K562 (cell line): Measurements from ENCODE around the gene RNF207. TPM values are rescaled to one million over a fixed set of nuclear protein-coding genes. Genes with fewer than 3 reads are reported as not detected.

Source experiments
- ATAC-seq: fragments of 200-7000 bp; cut with Tn5 transposase; 3 replicates; pipeline ENCODE4 v1.9.1; 2020; ENCODE audit warnings: moderate library complexity
- BruUV-seq: library from RNA; stranded (reverse); fragments of 400-500 nt; replicated peaks from 2 replicates; lab custom pipeline; 2021; lab: Mats Ljungman, UMichigan
- CTCF ChIA-PET: fragments of 300-600 bp; formaldehyde crosslinking; extraction: SDS; loops from one replicate; lab custom pipeline; 2021; ENCODE audit warnings: low intra/inter-chr PET ratio; lab: Yijun Ruan, JAX
- POLR2A ChIA-PET: fragments of 300-600, 350-650 bp; sonication (Branson Sonifier 250); formaldehyde crosslinking; extraction: SDS; loops from one replicate; lab custom pipeline; 2021; ENCODE audit warnings: antibody characterized with exemption, inconsistent platforms; lab: Yijun Ruan, JAX
- DNase-seq, 4 experiments: peaks; one replicate each; pipeline versions ENCODE4 v3.0.0 to v3.0.0-alpha.2; 2011 to 2018; ENCODE audit warnings: low spot score in 3 of 4, mixed read lengths in 3 of 4; ENCODE audit errors: extremely low read depth in 1 of 4
- FAIRE-seq: peaks from 2 replicates; lab custom pipeline; 2011; peaks lifted over from hg19 to GRCh38; lab: Jason Lieb, UNC
- H2AFZ ChIP-seq: 2 replicates; pipeline ENCODE4 v1.6.0; 2011; ENCODE audit warnings: low read depth, low read length, control low read depth, inconsistent platforms
- H3K27ac ChIP-seq: fragments of 200-600 bp; 3 replicates; pipeline ENCODE4 v1.8.0; 2011; ENCODE audit warnings: low read depth, mild to moderate bottlenecking, control low read depth, inconsistent platforms, low read length, moderate library complexity, mixed read lengths; ENCODE audit errors: extremely low read depth
- H3K27me3 ChIP-seq, 2 experiments: fragments of 300-600 bp in 1 of 2; 2 replicates in 1 of 2; 3 replicates in 1 of 2; pipeline versions ENCODE4 v1.6.0 to v1.8.0; 2011; ENCODE audit warnings: inconsistent platforms in 2 of 2, low read length in 2 of 2, mild to moderate bottlenecking in 1 of 2, mixed read lengths in 1 of 2, moderate library complexity in 1 of 2; ENCODE audit not compliant: control insufficient read depth in 2 of 2, insufficient read depth in 2 of 2
- H3K36me3 ChIP-seq: fragments of 300-600 bp; 3 replicates; pipeline ENCODE4 v1.8.0; 2011; ENCODE audit warnings: mild to moderate bottlenecking, low read length, inconsistent platforms; ENCODE audit not compliant: control insufficient read depth, insufficient read depth
- H3K4me1 ChIP-seq, 2 experiments: fragments of 200-600 bp in 1 of 2; replicated peaks in 1 of 2; 2 replicates in 1 of 2; 3 replicates in 1 of 2; pipeline versions ENCODE4 v1.5.1 to v1.8.0; 2011; ENCODE audit warnings: inconsistent platforms in 2 of 2, low read length in 2 of 2, mild to moderate bottlenecking in 1 of 2, mixed read lengths in 1 of 2, moderate library complexity in 1 of 2; ENCODE audit not compliant: control insufficient read depth in 2 of 2, insufficient read depth in 2 of 2
- H3K4me2 ChIP-seq: 2 replicates; pipeline ENCODE4 v1.6.1; 2011; ENCODE audit warnings: low read length, control low read depth, inconsistent platforms, mixed read lengths; ENCODE audit not compliant: insufficient read depth
- H3K4me3 ChIP-seq: fragments of 200-600 bp; sonication (generic), shearing (Covaris generic); 2 replicates; pipeline ENCODE4 v1.5.1; 2016; ENCODE audit warnings: control low read depth, inconsistent platforms
- H3K79me2 ChIP-seq: fragments of 200-600 bp; 3 replicates; pipeline ENCODE4 v1.8.0; 2011; ENCODE audit warnings: low read length, inconsistent platforms; ENCODE audit not compliant: control insufficient read depth, insufficient read depth
- H3K9ac ChIP-seq, 2 experiments: 2 replicates each; pipeline versions ENCODE4 v1.6.0 to v1.6.1; 2011; ENCODE audit warnings: low read depth in 2 of 2, low read length in 2 of 2, control low read depth in 1 of 2, inconsistent platforms in 1 of 2, mild to moderate bottlenecking in 1 of 2, mixed read lengths in 1 of 2; ENCODE audit not compliant: insufficient read depth in 1 of 2
- H3K9me1 ChIP-seq: one replicate; pipeline ENCODE4 v1.6.0; 2011; ENCODE audit warnings: inconsistent platforms, mild to moderate bottlenecking, low read length, moderate library complexity; ENCODE audit not compliant: control insufficient read depth, insufficient read depth
- H3K9me3 ChIP-seq: replicated peaks from 2 replicates; pipeline ENCODE4 v1.5.1; 2011; ENCODE audit warnings: low read depth, low read length, inconsistent platforms; ENCODE audit not compliant: control insufficient read depth, insufficient read depth
- H4K20me1 ChIP-seq: replicated peaks from 2 replicates; pipeline ENCODE4 v1.6.1; 2011; ENCODE audit warnings: low read length, inconsistent platforms, mixed read lengths; ENCODE audit not compliant: control insufficient read depth, insufficient read depth
- BMI1 ChIP-seq: fragments of 150-350 bp; IDR thresholded peaks from 2 replicates; pipeline ENCODE4 v1.6.1; 2014; ENCODE audit warnings: low read length
- CEBPB ChIP-seq: fragments of 450-650 bp; IDR thresholded peaks from 2 replicates; pipeline ENCODE4 v1.6.1; 2016; ENCODE audit warnings: missing genetic modification characterization, missing compliant biosample characterization
- E4F1 ChIP-seq: fragments of 250-450 bp; sonication (Bioruptor Pico); IDR thresholded peaks from 2 replicates; pipeline ENCODE4 v1.5.0; 2021; ENCODE audit warnings: mild to moderate bottlenecking, borderline replicate concordance
- EHMT2 ChIP-seq: fragments of 450-650 bp; IDR thresholded peaks from 2 replicates; pipeline ENCODE4 v1.6.1; 2018; ENCODE audit warnings: antibody characterized with exemption
- FOXK2 ChIP-seq, 2 experiments: fragments of 450-650 bp; IDR thresholded peaks in 1 of 2; conservative IDR thresholded peaks in 1 of 2; 2 replicates each; pipeline ENCODE4 v1.6.1; 2016; ENCODE audit warnings: low read depth in 2 of 2, mild to moderate bottlenecking in 1 of 2
- GTF2E2 ChIP-seq: fragments of 200-800 bp; sonication (Bioruptor generic); IDR thresholded peaks from 2 replicates; pipeline ENCODE4 v1.6.1; 2016; ENCODE audit warnings: missing genetic modification characterization, missing compliant biosample characterization
- GTF2F1 ChIP-seq: IDR thresholded peaks from 2 replicates; pipeline ENCODE4 v1.6.1; 2011; ENCODE audit warnings: low read depth, low read length, improper control_type of control experiment
- HDAC1 ChIP-seq, 2 experiments: fragments of 450-650 bp; IDR thresholded peaks; 2 replicates each; pipeline ENCODE4 v1.6.1; 2016 to 2017; ENCODE audit warnings: inconsistent platforms in 1 of 2, mild to moderate bottlenecking in 1 of 2, moderate library complexity in 1 of 2
- HIVEP1 ChIP-seq: fragments of 250-450 bp; sonication (Bioruptor Pico); IDR thresholded peaks from 2 replicates; pipeline ENCODE4 v1.4.0; 2020; ENCODE audit warnings: mild to moderate bottlenecking
- PHB ChIP-seq: fragments of 250-450 bp; sonication (Bioruptor Pico); IDR thresholded peaks from 2 replicates; pipeline ENCODE4 v1.5.0; 2021
- POLR2B ChIP-seq: fragments of 450-650 bp; IDR thresholded peaks from 2 replicates; pipeline ENCODE4 v1.6.1; 2018; ENCODE audit warnings: low read depth; ENCODE audit not compliant: partially characterized antibody
- PYGO2 ChIP-seq: fragments of 450-650 bp; IDR thresholded peaks from 2 replicates; pipeline ENCODE4 v1.6.1; 2016; ENCODE audit warnings: mild to moderate bottlenecking, missing genetic modification characterization, moderate library complexity, missing compliant biosample characterization
- TFAM ChIP-seq: fragments of 250-450 bp; sonication (Bioruptor Pico); conservative IDR thresholded peaks from 2 replicates; pipeline ENCODE4 v1.5.0; 2021; ENCODE audit warnings: mild to moderate bottlenecking, moderate library complexity
- ZC3H11A ChIP-seq: IDR thresholded peaks from 2 replicates; pipeline ENCODE4 v1.6.1; 2012; ENCODE audit warnings: low read depth, low read length, improper control_type of control experiment
- ZKSCAN1 ChIP-seq: fragments of 150-350 bp; IDR thresholded peaks from 2 replicates; pipeline ENCODE4 v1.6.1; 2016; ENCODE audit warnings: low read depth, low read length
- ZNF165 ChIP-seq: fragments of 250-450 bp; sonication (Bioruptor Pico); IDR thresholded peaks from 2 replicates; pipeline ENCODE4 v1.4.0; 2020; ENCODE audit warnings: borderline replicate concordance
- ZNF830 ChIP-seq: fragments of 250-450 bp; sonication (Bioruptor Pico); IDR thresholded peaks from 2 replicates; pipeline ENCODE4 v1.5.0; 2021; ENCODE audit warnings: mild to moderate bottlenecking
- WGBS: fragments of 100-300 bp; shearing (Covaris generic); methylation state at CpG from one replicate; pipeline ENCODE4 v1.1.6; 2016; ENCODE audit warnings: low coverage, mixed read lengths; ENCODE audit not compliant: insufficient coverage; ENCODE audit errors: missing lambda C conversion rate; 5-methylcytosine and 5-hydroxymethylcytosine counted together
- in situ Hi-C: fragments of 300-500 bp; cut with MboI; formaldehyde crosslinking; loops from 4 replicates; pipeline ENCODE4 v1.15.0; 2018; ENCODE audit warnings: inconsistent platforms, mixed read lengths
- intact Hi-C: fragments of 100-400 bp; cut with micrococcal nuclease; formaldehyde crosslinking; loops from 2 replicates; pipeline ENCODE4 v1.14.2; 2022
- polyA plus RNA-seq, 8 experiments: library from polyadenylated mRNA; depleted of rRNA in 4 of 8; stranded (reverse) in 5 of 8; unstranded in 3 of 8; fragments of >200 nt; fragmentation: Nextera tagmentation in 2 of 8; fragmentation: Illumina TruSeq in 1 of 8; extraction: Ambion mirVana in 2 of 8; extraction: Trizol in 1 of 8; gene quantifications; 2 replicates each; pipeline versions ENCODE4 v1.2.1 to v1.2.3, GENCODE V29; 2011 to 2014; ENCODE audit warnings: inconsistent platforms in 1 of 8, missing spikeins in 1 of 8
- total RNA-seq, 7 experiments: library from RNA; depleted of rRNA in 6 of 7; stranded (reverse); fragments of >200 nt in 6 of 7; fragmentation: Illumina TruSeq in 2 of 7; extraction: Trizol in 2 of 7; gene quantifications; 2 replicates each; pipeline versions ENCODE4 v1.2.1 to v1.2.3, GENCODE V29; 2011 to 2021; ENCODE audit warnings: low replicate concordance in 1 of 7
- TF ChIP-seq, protein P1 (sequence below): fragments of 250-450 bp; sonication (Bioruptor Pico); IDR thresholded peaks from 2 replicates; pipeline ENCODE4 v1.4.0; 2020; ENCODE audit warnings: mild to moderate bottlenecking, moderate library complexity
- TF ChIP-seq, protein P2 (sequence below): fragments of 450-650 bp; formaldehyde crosslinking; IDR thresholded peaks from 2 replicates; pipeline ENCODE4 v1.4.0; 2020; ENCODE audit warnings: mild to moderate bottlenecking

The RNF207 gene
- total and polyA plus RNA-seq, 9 of the 15 experiments (the other 6 are each of a cell fraction or from before 2014, with no cell fraction given): 2.7 to 30.6 (median 12.9) TPM

GRCh38 chr1:6269296-6269695 is 63.4 kb downstream of the RNF207 start:
- 74% methylated on average over 14 of the region's 14 CpGs for WGBS
- intact Hi-C loops (no loop called here), in situ Hi-C loops (loop anchor here (25.0 kb wide), 1 partner anchor 943 kb away; no protein-coding TSS in a partner anchor)
- Histone ChIP-seq H3K36me3 (no peaks in the 10 kb centered on the region; the same call in 2 of the 3 replicates), H4K20me1 (peaks cover 16% of the 10 kb centered on the region; the same call in 1 of the 2 replicates), H2AFZ (no peak overlapping the region), H3K79me2 (no peaks in the 10 kb centered on the region), H3K4me3 (no peak overlapping the region), H3K9me1 (no peaks in the 10 kb centered on the region), H3K27ac (no peak overlapping the region), H3K4me1 (peaks cover 0 to 70% of the 10 kb centered on the region in 2 experiments; a peak in 3 of 5 replicates), H3K27me3 (no peaks in the 10 kb centered on the region), H3K4me2 (no peak overlapping the region), H3K9me3 (no peaks in the 10 kb centered on the region), H3K9ac (no peak overlapping the region)
- BruUV-seq: no TSS peak
- ATAC-seq: no peak
- ChIA-PET CTCF (interaction anchor here (0.9 to 1.8 kb wide), 2 partner anchors 74 to 135 kb away, joined by 3 to 20 read pairs; no protein-coding TSS in a partner anchor), POLR2A (no interaction called here)
- no peak for FAIRE-seq
- DNase-seq: no peak
- TF ChIP-seq PHB (CRISPR knock-in tag): no peak
- no peak for TF ChIP-seq FOXK2 (conservative IDR thresholded peaks at IDR 0.05 in 1 of 2, IDR thresholded peaks at IDR 0.05 in 1 of 2; ENCODE audit: low read depth in 2 of 2)
- TF ChIP-seq TFAM (CRISPR knock-in tag): no peak
- TF ChIP-seq POLR2B: no peak
- no peak for TF ChIP-seq HDAC1 (IDR thresholded peaks at IDR 0.05)
- no peak for TF ChIP-seq HIVEP1 (CRISPR knock-in tag)
- no peak for TF ChIP-seq PYGO2 (tag)
- TF ChIP-seq CEBPB: no peak
- no peak for TF ChIP-seq E4F1 (CRISPR knock-in tag)
- no peak for TF ChIP-seq ZC3H11A
- no peak for TF ChIP-seq ZNF830 (CRISPR knock-in tag)
- TF ChIP-seq, protein P1, sequence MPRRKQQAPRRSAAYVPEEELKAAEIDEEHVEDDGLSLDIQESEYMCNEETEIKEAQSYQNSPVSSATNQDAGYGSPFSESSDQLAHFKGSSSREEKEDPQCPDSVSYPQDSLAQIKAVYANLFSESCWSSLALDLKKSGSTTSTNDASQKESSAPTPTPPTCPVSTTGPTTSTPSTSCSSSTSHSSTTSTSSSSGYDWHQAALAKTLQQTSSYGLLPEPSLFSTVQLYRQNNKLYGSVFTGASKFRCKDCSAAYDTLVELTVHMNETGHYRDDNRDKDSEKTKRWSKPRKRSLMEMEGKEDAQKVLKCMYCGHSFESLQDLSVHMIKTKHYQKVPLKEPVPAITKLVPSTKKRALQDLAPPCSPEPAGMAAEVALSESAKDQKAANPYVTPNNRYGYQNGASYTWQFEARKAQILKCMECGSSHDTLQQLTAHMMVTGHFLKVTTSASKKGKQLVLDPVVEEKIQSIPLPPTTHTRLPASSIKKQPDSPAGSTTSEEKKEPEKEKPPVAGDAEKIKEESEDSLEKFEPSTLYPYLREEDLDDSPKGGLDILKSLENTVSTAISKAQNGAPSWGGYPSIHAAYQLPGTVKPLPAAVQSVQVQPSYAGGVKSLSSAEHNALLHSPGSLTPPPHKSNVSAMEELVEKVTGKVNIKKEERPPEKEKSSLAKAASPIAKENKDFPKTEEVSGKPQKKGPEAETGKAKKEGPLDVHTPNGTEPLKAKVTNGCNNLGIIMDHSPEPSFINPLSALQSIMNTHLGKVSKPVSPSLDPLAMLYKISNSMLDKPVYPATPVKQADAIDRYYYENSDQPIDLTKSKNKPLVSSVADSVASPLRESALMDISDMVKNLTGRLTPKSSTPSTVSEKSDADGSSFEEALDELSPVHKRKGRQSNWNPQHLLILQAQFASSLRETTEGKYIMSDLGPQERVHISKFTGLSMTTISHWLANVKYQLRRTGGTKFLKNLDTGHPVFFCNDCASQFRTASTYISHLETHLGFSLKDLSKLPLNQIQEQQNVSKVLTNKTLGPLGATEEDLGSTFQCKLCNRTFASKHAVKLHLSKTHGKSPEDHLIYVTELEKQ (CRISPR knock-in tag): no peak
- no peak for TF ChIP-seq ZNF165 (CRISPR knock-in tag)
- TF ChIP-seq GTF2E2 (tag): no peak
- TF ChIP-seq EHMT2: no peak
- no peak for TF ChIP-seq GTF2F1
- TF ChIP-seq BMI1: no peak
- TF ChIP-seq ZKSCAN1: no peak
- TF ChIP-seq, protein P2, sequence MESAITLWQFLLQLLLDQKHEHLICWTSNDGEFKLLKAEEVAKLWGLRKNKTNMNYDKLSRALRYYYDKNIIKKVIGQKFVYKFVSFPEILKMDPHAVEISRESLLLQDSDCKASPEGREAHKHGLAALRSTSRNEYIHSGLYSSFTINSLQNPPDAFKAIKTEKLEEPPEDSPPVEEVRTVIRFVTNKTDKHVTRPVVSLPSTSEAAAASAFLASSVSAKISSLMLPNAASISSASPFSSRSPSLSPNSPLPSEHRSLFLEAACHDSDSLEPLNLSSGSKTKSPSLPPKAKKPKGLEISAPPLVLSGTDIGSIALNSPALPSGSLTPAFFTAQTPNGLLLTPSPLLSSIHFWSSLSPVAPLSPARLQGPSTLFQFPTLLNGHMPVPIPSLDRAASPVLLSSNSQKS (CRISPR knock-in tag): no peak
